ENCODE data around the gene CDC16.

GRCh38 chr13:114257014-114257413 lies 22.3 kb downstream of the CDC16 start:
- TF ChIP-seq CTCF (IDR thresholded peaks at IDR 0.05): no peak
- no peak for TF ChIP-seq EZH2 (IDR thresholded peaks at IDR 0.05; ENCODE audit: borderline replicate concordance, insufficient read depth, low read depth, low read length, poor library complexity, severe bottlenecking)

Measured in B cell (primary cell).